ENCODE measurements around the gene BPGM.

BPGM gene

GRCh38 chr7:134646425-134647305 lies at the start of gene BPGM:
Gene BPGM, plus strand, starts transcription at chr7:134646853. Its CDS starts 14,655 bp downstream, at chr7:134661508.
- DNase-seq (ENCODE audit: low spot score): peak; percentile 100

GRCh38 chr7:134599371-134599770 lies 47.3 kb upstream of the BPGM start:
- DNase-seq (ENCODE audit: low spot score): no peak

- no peak for DNase-seq (ENCODE audit: low spot score)
These were observed 45.2 kb upstream of the BPGM start for GRCh38 chr7:134601459-134601858.

- DNase-seq (ENCODE audit: low spot score): no peak
These were observed 43.7 kb upstream of the BPGM start for GRCh38 chr7:134602881-134603451.

GRCh38 chr7:134605978-134606923 lies 40.4 kb upstream of the BPGM start:
- DNase-seq (ENCODE audit: low spot score): peak; percentile 64

GRCh38 chr7:134611611-134612151 lies 35.0 kb upstream of the BPGM start:
- DNase-seq (ENCODE audit: low spot score): no peak

GRCh38 chr7:134612197-134612596 lies 34.5 kb upstream of the BPGM start:
- no peak for DNase-seq (ENCODE audit: low spot score)

- peak; percentile 23 for DNase-seq (ENCODE audit: low spot score)
These were observed 32.9 kb upstream of the BPGM start for GRCh38 chr7:134613623-134614347.

- no peak for DNase-seq (ENCODE audit: low spot score)
These were observed 30.0 kb upstream of the BPGM start for GRCh38 chr7:134616611-134617010.

- peak; percentile 41 for DNase-seq (ENCODE audit: low spot score)
These were observed 27.7 kb upstream of the BPGM start for GRCh38 chr7:134618756-134619530.

- DNase-seq (ENCODE audit: low spot score): peak; percentile 60
These were observed 26.9 kb upstream of the BPGM start for GRCh38 chr7:134619627-134620331.

GRCh38 chr7:134622303-134622995 lies 24.2 kb upstream of the BPGM start:
- no peak for DNase-seq (ENCODE audit: low spot score)

- no peak for DNase-seq (ENCODE audit: low spot score)
These were observed 23.5 kb upstream of the BPGM start for GRCh38 chr7:134623193-134623592.

- no peak for DNase-seq (ENCODE audit: low spot score)
These were observed 21.1 kb upstream of the BPGM start for GRCh38 chr7:134625550-134625949.

- DNase-seq (ENCODE audit: low spot score): no peak
These were observed 19.4 kb upstream of the BPGM start for GRCh38 chr7:134627109-134627774.

GRCh38 chr7:134627775-134628153 lies 18.9 kb upstream of the BPGM start:
- DNase-seq (ENCODE audit: low spot score): no peak

GRCh38 chr7:134629445-134629844 lies 17.2 kb upstream of the BPGM start:
- DNase-seq (ENCODE audit: low spot score): no peak

- DNase-seq (ENCODE audit: low spot score): no peak
These were observed 16.4 kb upstream of the BPGM start for GRCh38 chr7:134630237-134630636.

GRCh38 chr7:134630893-134631292 lies 15.8 kb upstream of the BPGM start:
- DNase-seq (ENCODE audit: low spot score): no peak
